GM10847 (cell line): ENCODE measurements around the gene LMO7.

Experiments used
- POLR2A ChIP-seq: IDR thresholded peaks from 2 replicates; pipeline ENCODE4 v1.6.1; 2011; ENCODE audit not compliant: insufficient read length; ENCODE audit errors: extremely low read depth

The LMO7 gene

DNA sequence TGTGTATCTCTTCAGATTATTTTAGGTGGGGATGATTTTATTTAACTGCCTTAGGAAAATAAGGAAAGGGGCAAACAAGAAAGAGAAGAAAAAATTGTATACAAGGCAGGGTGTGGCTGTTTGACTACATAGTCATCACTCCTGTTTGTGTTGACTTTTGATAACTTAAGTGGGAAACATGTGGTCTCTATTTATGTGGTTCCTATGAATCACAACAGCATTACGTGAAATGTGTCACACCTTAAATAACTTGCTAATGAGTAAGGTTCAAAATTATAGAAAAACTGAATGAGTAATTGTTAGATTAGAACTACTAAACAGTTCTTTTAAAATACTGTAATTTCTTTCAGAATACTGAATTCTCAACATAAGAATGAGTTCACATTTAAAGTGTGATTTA, 69.3 kb downstream of the LMO7 start:
- TF ChIP-seq POLR2A = no peak

- no peak for TF ChIP-seq POLR2A
These were observed 69.8 kb downstream of the LMO7 start for GRCh38 chr13:75705908-75706307.

DNA sequence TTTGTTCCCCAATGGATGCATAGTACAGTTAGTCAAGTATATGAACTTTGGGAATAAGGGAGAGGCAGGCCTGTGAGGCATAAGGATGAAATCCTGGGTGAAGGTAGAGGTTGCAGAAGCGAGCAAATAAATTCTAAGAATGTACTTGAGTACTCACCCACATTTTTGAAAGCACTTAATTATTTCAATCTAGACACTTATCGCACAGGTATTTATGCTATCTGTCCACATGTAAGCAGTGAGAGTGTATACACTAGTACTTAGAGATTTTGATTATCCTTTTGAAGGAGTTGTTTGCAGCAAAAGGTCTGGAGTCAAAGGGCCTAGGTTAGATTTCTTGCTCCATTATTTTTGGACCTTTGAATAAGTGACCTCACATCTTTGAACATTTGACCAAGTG, 77.7 kb downstream of the LMO7 start:
- no peak for TF ChIP-seq POLR2A

- TF ChIP-seq POLR2A = no peak
These were observed 79.7 kb downstream of the LMO7 start for GRCh38 chr13:75715601-75716523.

DNA sequence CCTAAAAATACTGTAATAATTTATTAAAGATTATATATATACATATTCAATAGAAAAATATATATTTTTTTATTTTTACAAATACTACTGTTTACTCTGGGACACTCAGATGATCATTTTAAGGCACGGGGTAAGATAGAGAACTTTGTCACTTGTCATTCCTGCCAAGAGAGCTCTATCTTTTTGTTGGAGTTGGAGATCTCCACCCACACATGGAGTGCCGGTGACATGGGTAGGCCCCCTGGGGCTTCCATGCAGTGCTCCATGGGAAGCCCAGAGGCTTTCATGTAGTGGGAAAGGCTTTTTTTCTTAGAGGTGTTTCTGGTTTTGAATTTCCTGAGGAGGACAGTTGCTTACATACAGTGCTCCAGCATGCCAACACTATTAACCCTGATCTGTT, 81.4 kb downstream of the LMO7 start:
- no peak for TF ChIP-seq POLR2A

GRCh38 chr13:75721307-75721706, 85.2 kb downstream of the LMO7 start:
- TF ChIP-seq POLR2A = no peak

- no peak for TF ChIP-seq POLR2A
These were observed 87.8 kb downstream of the LMO7 start for GRCh38 chr13:75723901-75724300.

DNA sequence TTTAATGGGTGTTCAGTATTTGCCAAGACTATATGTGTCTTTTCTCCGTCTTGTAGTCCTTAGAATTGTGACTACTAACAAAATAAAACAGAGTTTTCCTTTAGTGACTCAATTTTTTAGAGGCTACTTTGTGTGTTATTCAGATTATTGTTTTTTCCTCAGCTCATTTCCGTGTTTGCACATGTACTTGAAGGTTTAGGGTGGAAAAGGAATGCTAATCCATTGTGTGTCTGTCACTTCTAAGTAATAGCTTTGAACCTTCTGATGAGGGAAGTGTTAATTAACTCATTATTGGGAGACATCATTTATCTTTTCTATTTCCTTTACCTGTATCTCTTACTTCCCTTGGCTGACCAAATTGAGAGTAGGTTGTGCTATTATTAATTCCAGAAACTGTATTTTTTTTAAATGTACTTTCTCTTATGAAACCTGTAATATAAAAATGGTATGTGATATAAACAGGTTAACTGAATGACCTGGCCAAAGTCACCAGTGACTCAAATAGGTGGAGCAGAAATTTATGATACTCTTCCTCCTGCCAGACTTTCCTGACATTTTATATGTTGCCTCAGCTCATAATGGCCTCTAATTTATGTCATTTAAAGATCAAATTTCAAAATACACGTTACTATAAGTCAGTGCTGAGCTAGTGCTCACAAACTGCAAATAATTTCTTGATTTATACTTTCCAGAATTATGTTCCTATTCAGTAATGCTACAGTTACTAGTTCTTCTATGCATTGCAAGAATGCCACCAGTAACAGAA, 88.8 kb downstream of the LMO7 start:
- no peak for TF ChIP-seq POLR2A

DNA sequence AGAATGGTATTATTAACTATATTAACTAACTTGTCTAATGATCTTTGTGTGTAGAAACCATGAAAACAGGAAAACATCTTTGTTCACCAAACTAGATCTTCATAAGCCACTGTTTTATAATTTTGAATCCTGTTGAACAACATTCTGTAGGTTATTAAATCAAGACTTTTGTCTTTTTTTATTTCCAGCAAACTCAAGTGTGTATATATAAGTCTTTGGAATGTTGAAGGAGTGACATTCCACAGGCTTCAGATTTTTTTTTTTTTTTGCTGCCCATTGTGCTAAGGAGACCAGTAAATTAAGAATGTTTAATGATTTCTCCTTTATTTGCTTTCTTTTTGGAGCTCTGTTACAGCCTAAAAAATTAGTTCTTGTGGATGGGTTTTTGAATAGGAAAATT, 89.6 kb downstream of the LMO7 start:
- TF ChIP-seq POLR2A = no peak

DNA sequence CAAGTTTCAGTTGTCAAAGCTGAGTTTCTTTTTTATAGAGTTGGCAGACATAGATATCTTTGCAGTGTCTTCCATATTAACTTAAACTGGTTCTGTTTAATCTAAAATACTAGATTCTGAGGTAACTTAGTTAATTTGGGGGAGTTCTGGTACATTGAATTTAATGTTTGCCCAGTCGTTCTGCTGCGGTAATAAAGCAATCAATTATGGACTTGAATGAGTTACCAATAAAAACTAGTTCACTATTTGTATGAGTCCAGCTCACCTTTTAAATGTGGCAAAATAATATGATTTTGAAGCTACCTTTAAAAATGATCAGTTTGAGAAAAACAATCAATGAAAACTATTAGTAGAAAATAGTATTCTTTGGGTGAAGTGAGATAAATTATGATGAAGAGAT, 90.2 kb downstream of the LMO7 start:
- no peak for TF ChIP-seq POLR2A

- TF ChIP-seq POLR2A = no peak
These were observed 100.0 kb downstream of the LMO7 start for GRCh38 chr13:75736173-75736572.

DNA sequence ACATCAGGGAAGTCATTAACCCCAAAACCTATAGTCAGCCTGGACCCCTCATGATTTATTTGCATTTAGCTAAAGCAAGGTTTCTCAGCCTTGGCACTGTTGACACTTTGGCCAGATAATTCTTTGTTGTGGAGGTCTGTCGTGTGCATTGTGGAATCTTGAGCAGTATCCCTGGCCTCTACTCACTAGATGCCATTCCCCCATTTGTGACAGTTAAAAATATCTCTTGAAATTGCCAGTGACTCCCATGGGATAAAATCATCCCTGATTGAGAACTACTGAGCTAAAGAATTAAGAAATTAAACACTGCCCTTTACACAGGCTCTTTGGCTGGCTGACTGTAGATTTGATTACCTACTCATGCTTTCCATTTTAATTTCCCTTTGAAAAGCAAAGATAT, 102.7 kb downstream of the LMO7 start:
- TF ChIP-seq POLR2A = no peak

GRCh38 chr13:75739244-75739868, 103.2 kb downstream of the LMO7 start:
- no peak for TF ChIP-seq POLR2A

- no peak for TF ChIP-seq POLR2A
These were observed 103.9 kb downstream of the LMO7 start for GRCh38 chr13:75740031-75740430.

- TF ChIP-seq POLR2A = no peak
These were observed 108.0 kb downstream of the LMO7 start for GRCh38 chr13:75744127-75744526.

DNA sequence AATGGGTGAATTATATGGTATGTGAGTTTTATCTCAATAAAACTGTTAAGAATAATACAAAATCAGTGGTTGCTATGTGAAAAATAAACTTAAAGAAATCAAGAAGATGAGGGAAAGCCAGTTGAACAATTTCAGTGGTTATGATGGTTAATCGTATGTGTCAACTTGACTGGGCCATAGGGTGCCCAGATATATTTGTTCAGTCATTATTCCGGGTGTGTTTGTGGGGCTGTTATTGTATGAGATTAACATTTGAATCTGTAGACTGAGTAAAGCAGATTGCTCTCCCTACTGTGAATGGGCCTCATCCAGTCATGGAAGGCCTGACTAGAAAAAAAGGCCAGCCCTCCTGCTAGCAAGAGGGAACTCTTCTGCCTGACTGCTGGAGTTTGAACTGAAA, 109.3 kb downstream of the LMO7 start:
- TF ChIP-seq POLR2A = no peak
